Measurements from ENCODE around the gene FILIP1L.

Gene FILIP1L

DNA sequence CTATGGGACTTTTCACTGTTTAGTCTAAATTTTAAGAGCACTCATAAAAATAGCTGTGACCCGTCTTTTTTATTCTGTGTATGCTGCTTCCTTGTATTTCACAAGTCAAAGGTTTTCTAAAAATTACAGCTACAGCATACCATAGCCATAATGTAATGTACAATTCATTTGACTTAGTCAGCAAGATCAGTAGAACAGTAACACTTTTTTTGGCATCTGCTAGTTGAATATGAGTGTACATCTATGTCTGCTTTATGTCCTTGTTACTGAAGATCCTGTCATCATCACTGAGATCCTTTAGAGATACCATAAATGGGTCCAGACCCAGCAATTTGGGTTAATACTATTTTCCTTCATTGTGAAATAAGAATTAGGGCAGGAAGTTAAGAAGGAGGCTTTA lies 254.5 kb downstream of the FILIP1L start:
- TF ChIP-seq ZFP3 (CRISPR knock-in tag; IDR thresholded peaks at IDR 0.05) (peak; percentile 37; the same call in 1 of the 2 replicates), BACH2 (CRISPR knock-in tag; IDR thresholded peaks at IDR 0.05; ENCODE audit: borderline replicate concordance) (no peak), TOX (CRISPR knock-in tag; IDR thresholded peaks at IDR 0.05; ENCODE audit: borderline replicate concordance) (peak; percentile 85; the same call in 1 of the 2 replicates), RARB (CRISPR knock-in tag; IDR thresholded peaks at IDR 0.05) (peak; percentile 64; the same call in 1 of the 2 replicates), PPARA (CRISPR knock-in tag; IDR thresholded peaks at IDR 0.05; ENCODE audit: borderline replicate concordance) (no peak), OSR1 (CRISPR knock-in tag; IDR thresholded peaks at IDR 0.05) (no peak), SNAI2 (CRISPR knock-in tag; IDR thresholded peaks at IDR 0.05) (no peak), ZC3H10 (CRISPR knock-in tag; IDR thresholded peaks at IDR 0.05) (peak; percentile 50; the same call in 1 of the 2 replicates), ZNF70 (CRISPR knock-in tag; IDR thresholded peaks at IDR 0.05) (no peak), GLIS3 (CRISPR knock-in tag; IDR thresholded peaks at IDR 0.05) (peak; percentile 55; the same call in 1 of the 2 replicates), TCF4 (CRISPR knock-in tag; IDR thresholded peaks at IDR 0.05; ENCODE audit: borderline replicate concordance) (peak; percentile 96), ZNF565 (CRISPR knock-in tag; conservative IDR thresholded peaks at IDR 0.05; ENCODE audit: low read depth) (no peak), ISL1 (CRISPR knock-in tag; IDR thresholded peaks at IDR 0.05) (peak; percentile 99), ZNF8 (CRISPR knock-in tag; IDR thresholded peaks at IDR 0.05) (no peak), ESRRG (CRISPR knock-in tag; IDR thresholded peaks at IDR 0.05) (peak; percentile 82; the same call in 1 of the 2 replicates)
- TF ChIP-seq, protein P1, sequence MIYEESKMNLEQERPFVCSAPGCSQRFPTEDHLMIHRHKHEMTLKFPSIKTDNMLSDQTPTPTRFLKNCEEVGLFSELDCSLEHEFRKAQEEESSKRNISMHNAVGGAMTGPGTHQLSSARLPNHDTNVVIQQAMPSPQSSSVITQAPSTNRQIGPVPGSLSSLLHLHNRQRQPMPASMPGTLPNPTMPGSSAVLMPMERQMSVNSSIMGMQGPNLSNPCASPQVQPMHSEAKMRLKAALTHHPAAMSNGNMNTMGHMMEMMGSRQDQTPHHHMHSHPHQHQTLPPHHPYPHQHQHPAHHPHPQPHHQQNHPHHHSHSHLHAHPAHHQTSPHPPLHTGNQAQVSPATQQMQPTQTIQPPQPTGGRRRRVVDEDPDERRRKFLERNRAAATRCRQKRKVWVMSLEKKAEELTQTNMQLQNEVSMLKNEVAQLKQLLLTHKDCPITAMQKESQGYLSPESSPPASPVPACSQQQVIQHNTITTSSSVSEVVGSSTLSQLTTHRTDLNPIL (CRISPR knock-in tag; IDR thresholded peaks at IDR 0.05; ENCODE audit: low read depth) = peak; percentile 99
- TF ChIP-seq, protein P2, sequence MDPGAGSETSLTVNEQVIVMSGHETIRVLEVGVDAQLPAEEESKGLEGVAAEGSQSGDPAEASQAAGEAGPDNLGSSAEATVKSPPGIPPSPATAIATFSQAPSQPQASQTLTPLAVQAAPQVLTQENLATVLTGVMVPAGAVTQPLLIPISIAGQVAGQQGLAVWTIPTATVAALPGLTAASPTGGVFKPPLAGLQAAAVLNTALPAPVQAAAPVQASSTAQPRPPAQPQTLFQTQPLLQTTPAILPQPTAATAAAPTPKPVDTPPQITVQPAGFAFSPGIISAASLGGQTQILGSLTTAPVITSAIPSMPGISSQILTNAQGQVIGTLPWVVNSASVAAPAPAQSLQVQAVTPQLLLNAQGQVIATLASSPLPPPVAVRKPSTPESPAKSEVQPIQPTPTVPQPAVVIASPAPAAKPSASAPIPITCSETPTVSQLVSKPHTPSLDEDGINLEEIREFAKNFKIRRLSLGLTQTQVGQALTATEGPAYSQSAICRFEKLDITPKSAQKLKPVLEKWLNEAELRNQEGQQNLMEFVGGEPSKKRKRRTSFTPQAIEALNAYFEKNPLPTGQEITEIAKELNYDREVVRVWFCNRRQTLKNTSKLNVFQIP (CRISPR knock-in tag; IDR thresholded peaks at IDR 0.05; ENCODE audit: borderline replicate concordance, low read depth) = 0 out of 2 replicates have a peak, but pooled peaks have one; percentile 74
- TF ChIP-seq, protein P3, sequence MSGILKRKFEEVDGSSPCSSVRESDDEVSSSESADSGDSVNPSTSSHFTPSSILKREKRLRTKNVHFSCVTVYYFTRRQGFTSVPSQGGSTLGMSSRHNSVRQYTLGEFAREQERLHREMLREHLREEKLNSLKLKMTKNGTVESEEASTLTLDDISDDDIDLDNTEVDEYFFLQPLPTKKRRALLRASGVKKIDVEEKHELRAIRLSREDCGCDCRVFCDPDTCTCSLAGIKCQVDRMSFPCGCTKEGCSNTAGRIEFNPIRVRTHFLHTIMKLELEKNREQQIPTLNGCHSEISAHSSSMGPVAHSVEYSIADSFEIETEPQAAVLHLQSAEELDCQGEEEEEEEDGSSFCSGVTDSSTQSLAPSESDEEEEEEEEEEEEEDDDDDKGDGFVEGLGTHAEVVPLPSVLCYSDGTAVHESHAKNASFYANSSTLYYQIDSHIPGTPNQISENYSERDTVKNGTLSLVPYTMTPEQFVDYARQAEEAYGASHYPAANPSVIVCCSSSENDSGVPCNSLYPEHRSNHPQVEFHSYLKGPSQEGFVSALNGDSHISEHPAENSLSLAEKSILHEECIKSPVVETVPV (CRISPR knock-in tag; IDR thresholded peaks at IDR 0.05) = peak; percentile 85; the same call in 1 of the 2 replicates
- TF ChIP-seq, protein P4, sequence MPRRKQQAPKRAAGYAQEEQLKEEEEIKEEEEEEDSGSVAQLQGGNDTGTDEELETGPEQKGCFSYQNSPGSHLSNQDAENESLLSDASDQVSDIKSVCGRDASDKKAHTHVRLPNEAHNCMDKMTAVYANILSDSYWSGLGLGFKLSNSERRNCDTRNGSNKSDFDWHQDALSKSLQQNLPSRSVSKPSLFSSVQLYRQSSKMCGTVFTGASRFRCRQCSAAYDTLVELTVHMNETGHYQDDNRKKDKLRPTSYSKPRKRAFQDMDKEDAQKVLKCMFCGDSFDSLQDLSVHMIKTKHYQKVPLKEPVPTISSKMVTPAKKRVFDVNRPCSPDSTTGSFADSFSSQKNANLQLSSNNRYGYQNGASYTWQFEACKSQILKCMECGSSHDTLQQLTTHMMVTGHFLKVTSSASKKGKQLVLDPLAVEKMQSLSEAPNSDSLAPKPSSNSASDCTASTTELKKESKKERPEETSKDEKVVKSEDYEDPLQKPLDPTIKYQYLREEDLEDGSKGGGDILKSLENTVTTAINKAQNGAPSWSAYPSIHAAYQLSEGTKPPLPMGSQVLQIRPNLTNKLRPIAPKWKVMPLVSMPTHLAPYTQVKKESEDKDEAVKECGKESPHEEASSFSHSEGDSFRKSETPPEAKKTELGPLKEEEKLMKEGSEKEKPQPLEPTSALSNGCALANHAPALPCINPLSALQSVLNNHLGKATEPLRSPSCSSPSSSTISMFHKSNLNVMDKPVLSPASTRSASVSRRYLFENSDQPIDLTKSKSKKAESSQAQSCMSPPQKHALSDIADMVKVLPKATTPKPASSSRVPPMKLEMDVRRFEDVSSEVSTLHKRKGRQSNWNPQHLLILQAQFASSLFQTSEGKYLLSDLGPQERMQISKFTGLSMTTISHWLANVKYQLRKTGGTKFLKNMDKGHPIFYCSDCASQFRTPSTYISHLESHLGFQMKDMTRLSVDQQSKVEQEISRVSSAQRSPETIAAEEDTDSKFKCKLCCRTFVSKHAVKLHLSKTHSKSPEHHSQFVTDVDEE (CRISPR knock-in tag; IDR thresholded peaks at IDR 0.05) = peak; percentile 30; the same call in 1 of the 2 replicates
- TF ChIP-seq, protein P5, sequence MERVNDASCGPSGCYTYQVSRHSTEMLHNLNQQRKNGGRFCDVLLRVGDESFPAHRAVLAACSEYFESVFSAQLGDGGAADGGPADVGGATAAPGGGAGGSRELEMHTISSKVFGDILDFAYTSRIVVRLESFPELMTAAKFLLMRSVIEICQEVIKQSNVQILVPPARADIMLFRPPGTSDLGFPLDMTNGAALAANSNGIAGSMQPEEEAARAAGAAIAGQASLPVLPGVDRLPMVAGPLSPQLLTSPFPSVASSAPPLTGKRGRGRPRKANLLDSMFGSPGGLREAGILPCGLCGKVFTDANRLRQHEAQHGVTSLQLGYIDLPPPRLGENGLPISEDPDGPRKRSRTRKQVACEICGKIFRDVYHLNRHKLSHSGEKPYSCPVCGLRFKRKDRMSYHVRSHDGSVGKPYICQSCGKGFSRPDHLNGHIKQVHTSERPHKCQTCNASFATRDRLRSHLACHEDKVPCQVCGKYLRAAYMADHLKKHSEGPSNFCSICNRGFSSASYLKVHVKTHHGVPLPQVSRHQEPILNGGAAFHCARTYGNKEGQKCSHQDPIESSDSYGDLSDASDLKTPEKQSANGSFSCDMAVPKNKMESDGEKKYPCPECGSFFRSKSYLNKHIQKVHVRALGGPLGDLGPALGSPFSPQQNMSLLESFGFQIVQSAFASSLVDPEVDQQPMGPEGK (CRISPR knock-in tag; IDR thresholded peaks at IDR 0.05; ENCODE audit: borderline replicate concordance) = peak; percentile 94
- ATAC-seq = peak; percentile 74

DNA sequence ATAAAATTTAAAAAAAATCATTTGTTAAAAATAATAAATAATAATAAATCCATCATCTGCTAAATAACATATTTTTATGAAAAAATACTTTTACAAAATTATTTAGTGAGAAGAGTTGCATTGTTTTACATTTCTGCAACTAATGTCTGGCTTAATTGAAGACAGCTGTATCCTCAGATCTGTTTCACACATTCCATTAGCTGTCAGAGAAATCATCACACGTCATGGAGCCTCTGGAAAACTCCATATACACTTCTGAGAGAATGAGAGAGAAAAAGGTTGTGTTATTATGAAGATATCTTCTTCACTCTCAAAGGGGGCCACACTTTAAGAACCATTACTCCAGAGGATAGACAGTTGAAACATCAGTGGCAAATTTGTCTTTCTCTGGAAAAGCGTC lies 255.8 kb downstream of the FILIP1L start:
- TF ChIP-seq CSDC2 (CRISPR knock-in tag; IDR thresholded peaks at IDR 0.05) (no peak), ZFP3 (CRISPR knock-in tag; IDR thresholded peaks at IDR 0.05) (no peak), ZNF8 (CRISPR knock-in tag; IDR thresholded peaks at IDR 0.05) (no peak), TCF4 (CRISPR knock-in tag; IDR thresholded peaks at IDR 0.05; ENCODE audit: borderline replicate concordance) (no peak), ARNTL (CRISPR knock-in tag; IDR thresholded peaks at IDR 0.05; ENCODE audit: borderline replicate concordance, low read depth) (no peak), ZNF565 (CRISPR knock-in tag; conservative IDR thresholded peaks at IDR 0.05; ENCODE audit: low read depth) (no peak), BACH2 (CRISPR knock-in tag; IDR thresholded peaks at IDR 0.05; ENCODE audit: borderline replicate concordance) (no peak), ZNF70 (CRISPR knock-in tag; IDR thresholded peaks at IDR 0.05) (no peak), ISL1 (CRISPR knock-in tag; IDR thresholded peaks at IDR 0.05) (no peak), RARB (CRISPR knock-in tag; IDR thresholded peaks at IDR 0.05) (no peak), SNAI2 (CRISPR knock-in tag; IDR thresholded peaks at IDR 0.05) (no peak)
- TF ChIP-seq, protein P1 (CRISPR knock-in tag; IDR thresholded peaks at IDR 0.05; ENCODE audit: low read depth) = no peak
- ATAC-seq = no peak
